CD4-positive, alpha-beta memory T cell (primary cell): ENCODE results near the gene ST8SIA1. TPM values are rescaled to one million over a fixed set of nuclear protein-coding genes. Genes with fewer than 3 reads are reported as not detected.

ENCODE experiments used
- CTCF ChIA-PET: fragments of 350-600 bp; sonication (Branson Sonifier 250); formaldehyde crosslinking; loops from one replicate; lab custom pipeline; 2021; ENCODE audit warnings: inconsistent platforms; ENCODE audit not compliant: partially characterized antibody; lab: Charles Lee
- POLR2A ChIA-PET: fragments of 350-600 bp; sonication (Branson Sonifier 250); formaldehyde crosslinking; loops from one replicate; lab custom pipeline; 2021; ENCODE audit not compliant: partially characterized antibody; lab: Charles Lee
- DNase-seq, 5 donors: peaks; one replicate each; pipeline versions ENCODE4 v3.0.0 to v3.0.0-alpha.2; 2020 to 2022; ENCODE audit warnings: mixed read lengths in 1 of 5
- H3K27ac ChIP-seq: one replicate; pipeline ENCODE4 v1.7.0; 2013; ENCODE audit warnings: low read depth, low read length
- H3K27me3 ChIP-seq: 2 replicates; pipeline ENCODE4 v1.7.0; 2013; ENCODE audit warnings: mild to moderate bottlenecking, low read length, moderate library complexity; ENCODE audit not compliant: insufficient read depth
- H3K36me3 ChIP-seq: 2 replicates; pipeline ENCODE4 v1.7.0; 2013; ENCODE audit warnings: mild to moderate bottlenecking, low read length, moderate library complexity; ENCODE audit not compliant: insufficient read depth
- H3K4me1 ChIP-seq: 2 replicates; pipeline ENCODE4 v1.7.0; 2013; ENCODE audit warnings: mild to moderate bottlenecking, low read length, moderate library complexity; ENCODE audit not compliant: insufficient read depth
- H3K4me3 ChIP-seq, 2 donors: one replicate each; pipeline ENCODE4 v1.7.0; 2013; ENCODE audit warnings: low read length in 2 of 2, mild to moderate bottlenecking in 1 of 2
- H3K9me3 ChIP-seq, 2 donors: one replicate each; pipeline ENCODE4 v1.7.0; 2013; ENCODE audit warnings: low read length in 2 of 2, control low read depth in 1 of 2; ENCODE audit not compliant: control insufficient read depth in 1 of 2
- H3K27ac Mint-ChIP-seq, 7 donors: one replicate each; pipeline ENCODE4 v1.8.0; 2020 to 2021; ENCODE audit warnings: mixed read lengths in 7 of 7, mild to moderate bottlenecking in 6 of 7, inconsistent platforms in 3 of 7, moderate library complexity in 3 of 7
- H3K27me3 Mint-ChIP-seq, 2 donors: one replicate each; pipeline ENCODE4 v1.8.0; 2020 to 2021; ENCODE audit warnings: mixed read lengths in 2 of 2
- H3K36me3 Mint-ChIP-seq, 2 donors: one replicate each; pipeline ENCODE4 v1.8.0; 2020 to 2021; ENCODE audit warnings: mixed read lengths in 2 of 2, inconsistent platforms in 1 of 2, mild to moderate bottlenecking in 1 of 2
- H3K4me1 Mint-ChIP-seq, 4 donors: one replicate each; pipeline ENCODE4 v1.8.0; 2020 to 2021; ENCODE audit warnings: mixed read lengths in 4 of 4, mild to moderate bottlenecking in 1 of 4
- H3K4me3 Mint-ChIP-seq, 8 donors: one replicate each; pipeline ENCODE4 v1.8.0; 2020 to 2021; ENCODE audit warnings: mixed read lengths in 8 of 8, mild to moderate bottlenecking in 7 of 8, moderate library complexity in 6 of 8, inconsistent platforms in 3 of 8
- H3K9me3 Mint-ChIP-seq, 8 donors: one replicate each; pipeline ENCODE4 v1.8.0; 2020 to 2021; ENCODE audit warnings: mixed read lengths in 8 of 8, mild to moderate bottlenecking in 5 of 8, inconsistent platforms in 3 of 8, moderate library complexity in 1 of 8
- intact Hi-C: fragments of 100-400 bp; cut with micrococcal nuclease; formaldehyde crosslinking; loops from one replicate; pipeline ENCODE4 v1.15.1; 2023
- polyA plus RNA-seq, 2 donors: library from polyadenylated mRNA; unstranded; fragments of 300-500 nt; fragmentation: Illumina TruSeq; gene quantifications; one replicate each; pipeline ENCODE4 v1.2.3, GENCODE V29; 2021
- total RNA-seq, 2 experiments: library from RNA; stranded (reverse); gene quantifications; one replicate each; pipeline ENCODE4 v1.2.3, GENCODE V29; 2021

ST8SIA1 gene
- total and polyA plus RNA-seq, 4 experiments from 2014 or later = 3.8 to 53.6 (median 29.6) TPM

- intact Hi-C loops = no loop called here
- no peak overlapping the region for H3K4me3 ChIP-seq
- peak overlapping the region in 3 of 7 donors; percentile 13 to 78 (median 42) for H3K27ac Mint-ChIP-seq
- H3K9me3 ChIP-seq = no peaks in the 10 kb centered on the region
- CTCF ChIA-PET = interaction anchor here (1.2 kb wide), 1 partner anchor 12 kb away, joined by 4 read pairs; no protein-coding TSS in a partner anchor
- peaks cover 9 to 17% of the 10 kb centered on the region in 2 donors for H3K36me3 Mint-ChIP-seq
- no peaks in the 10 kb centered on the region for H3K27me3 ChIP-seq
- H3K4me1 ChIP-seq = no peaks in the 10 kb centered on the region
- POLR2A ChIA-PET = no interaction called here
- H3K4me1 Mint-ChIP-seq = peaks cover 12 to 35% (median 21%) of the 10 kb centered on the region in 4 donors
- peak overlapping the region in 1 of 8 donors; percentile 34 for H3K4me3 Mint-ChIP-seq
- no peaks in the 10 kb centered on the region for H3K36me3 ChIP-seq
- no peaks in the 10 kb centered on the region for H3K9me3 Mint-ChIP-seq
- DNase-seq = no peak
- no peak overlapping the region for H3K27ac ChIP-seq
- no peaks in the 10 kb centered on the region for H3K27me3 Mint-ChIP-seq
Observed at GRCh38 chr12:22268406-22268805, 66.1 kb downstream of the ST8SIA1 start.

DNA sequence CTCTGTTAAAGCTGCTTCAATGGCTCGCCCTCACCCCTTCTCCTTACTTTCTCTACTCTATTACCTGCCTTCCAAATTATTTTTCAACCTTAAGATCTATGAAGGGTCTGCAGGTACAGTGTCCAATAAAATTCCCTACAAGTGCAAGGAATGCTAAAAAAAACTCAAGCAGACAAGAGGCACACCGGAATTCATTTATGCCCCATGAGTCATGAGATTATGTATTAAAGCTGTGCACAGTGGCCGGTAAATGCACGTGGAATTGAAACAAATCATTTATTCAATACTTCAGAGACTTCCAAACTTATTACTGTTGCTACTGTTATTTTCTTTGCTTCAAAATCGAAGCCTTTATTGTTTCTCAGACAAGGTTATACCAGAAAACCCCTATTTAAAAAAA is 68.4 kb downstream of the ST8SIA1 start:
- Mint-ChIP-seq H3K4me1 (peaks cover 12 to 34% (median 21%) of the 10 kb centered on the region in 4 donors), H3K4me3 (peak overlapping the region in 3 of 8 donors; percentile 17 to 32 (median 23)), H3K36me3 (peaks cover 7 to 13% of the 10 kb centered on the region in 2 donors), H3K27ac (peak overlapping the region in 2 of 7 donors; percentile 14 to 43), H3K9me3 (no peaks in the 10 kb centered on the region), H3K27me3 (no peaks in the 10 kb centered on the region)
- Histone ChIP-seq H3K4me3 (no peak overlapping the region), H3K27me3 (no peaks in the 10 kb centered on the region), H3K9me3 (no peaks in the 10 kb centered on the region), H3K36me3 (no peaks in the 10 kb centered on the region), H3K27ac (no peak overlapping the region), H3K4me1 (no peaks in the 10 kb centered on the region)
- intact Hi-C loops = no loop called here
- no peak for DNase-seq
- CTCF ChIA-PET = interaction anchor here (0.9 kb wide), 1 partner anchor 69 kb away, joined by 3 read pairs; no protein-coding TSS in a partner anchor
- POLR2A ChIA-PET = no interaction called here

- peaks cover 5 to 13% of the 10 kb centered on the region in 2 donors for H3K36me3 Mint-ChIP-seq
- CTCF ChIA-PET = no interaction called here
- no peaks in the 10 kb centered on the region for H3K9me3 Mint-ChIP-seq
- H3K27ac Mint-ChIP-seq = no peak overlapping the region
- Histone ChIP-seq H3K4me3 (no peak overlapping the region), H3K4me1 (no peaks in the 10 kb centered on the region), H3K27ac (no peak overlapping the region), H3K27me3 (no peaks in the 10 kb centered on the region), H3K36me3 (no peaks in the 10 kb centered on the region), H3K9me3 (no peaks in the 10 kb centered on the region)
- peaks cover 12 to 34% (median 20%) of the 10 kb centered on the region in 4 donors for H3K4me1 Mint-ChIP-seq
- POLR2A ChIA-PET = no interaction called here
- no peak for DNase-seq
- H3K4me3 Mint-ChIP-seq = no peak overlapping the region
- intact Hi-C loops = no loop called here
- H3K27me3 Mint-ChIP-seq = no peaks in the 10 kb centered on the region
Observed at GRCh38 chr12:22264380-22264779, 70.1 kb downstream of the ST8SIA1 start.

DNA sequence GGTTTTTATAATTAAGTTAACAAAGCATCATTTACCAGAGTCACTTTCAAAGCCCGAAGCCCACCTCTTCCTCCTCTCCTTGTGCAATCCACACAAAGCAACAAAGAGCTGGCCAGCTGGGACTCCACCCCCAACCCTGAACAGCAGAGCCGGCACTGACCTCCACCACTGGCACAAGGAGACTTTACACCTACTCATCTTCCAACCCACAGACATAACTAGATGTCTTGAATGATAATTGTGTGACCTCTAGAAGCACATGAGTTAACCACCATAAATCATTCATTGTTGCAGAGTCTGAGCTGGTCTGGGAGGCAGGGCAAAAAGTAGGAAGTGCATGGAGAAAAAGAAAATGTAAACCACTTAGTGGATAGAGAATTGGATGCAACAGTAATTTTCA is 72.2 kb downstream of the ST8SIA1 start:
- H3K4me3 ChIP-seq = no peak overlapping the region
- intact Hi-C loops = no loop called here
- no peak overlapping the region for H3K4me3 Mint-ChIP-seq
- POLR2A ChIA-PET = no interaction called here
- no peaks in the 10 kb centered on the region for H3K4me1 ChIP-seq
- no peaks in the 10 kb centered on the region for H3K9me3 ChIP-seq
- peaks cover 13 to 25% (median 22%) of the 10 kb centered on the region in 4 donors for H3K4me1 Mint-ChIP-seq
- CTCF ChIA-PET = interaction anchor here (1.6 kb wide), 1 partner anchor 48 kb away, joined by 4 read pairs; no protein-coding TSS in a partner anchor
- no peaks in the 10 kb centered on the region for H3K27me3 Mint-ChIP-seq
- no peaks in the 10 kb centered on the region for H3K36me3 ChIP-seq
- H3K36me3 Mint-ChIP-seq = peaks cover 11 to 14% of the 10 kb centered on the region in 2 donors
- no peak overlapping the region for H3K27ac Mint-ChIP-seq
- no peaks in the 10 kb centered on the region for H3K9me3 Mint-ChIP-seq
- no peak for DNase-seq
- no peak overlapping the region for H3K27ac ChIP-seq
- no peaks in the 10 kb centered on the region for H3K27me3 ChIP-seq

- Mint-ChIP-seq H3K27me3 (no peaks in the 10 kb centered on the region), H3K4me1 (peaks cover 7 to 21% (median 11%) of the 10 kb centered on the region in 4 donors), H3K9me3 (no peaks in the 10 kb centered on the region), H3K4me3 (no peak overlapping the region), H3K36me3 (peaks cover 8 to 12% of the 10 kb centered on the region in 2 donors), H3K27ac (no peak overlapping the region)
- no peaks in the 10 kb centered on the region for H3K4me1 ChIP-seq
- POLR2A ChIA-PET = interaction anchor here (0.7 kb wide), 1 partner anchor 76 kb away, joined by 3 read pairs; no protein-coding TSS in a partner anchor
- H3K36me3 ChIP-seq = no peaks in the 10 kb centered on the region
- no peak overlapping the region for H3K27ac ChIP-seq
- intact Hi-C loops = no loop called here
- CTCF ChIA-PET = interaction anchor here (1.7 kb wide), 1 partner anchor 12 kb away, joined by 4 read pairs; no protein-coding TSS in a partner anchor
- H3K4me3 ChIP-seq = no peak overlapping the region
- no peak for DNase-seq
- no peaks in the 10 kb centered on the region for H3K9me3 ChIP-seq
- no peaks in the 10 kb centered on the region for H3K27me3 ChIP-seq
Observed at GRCh38 chr12:22257100-22257499, 77.4 kb downstream of the ST8SIA1 start.

DNA sequence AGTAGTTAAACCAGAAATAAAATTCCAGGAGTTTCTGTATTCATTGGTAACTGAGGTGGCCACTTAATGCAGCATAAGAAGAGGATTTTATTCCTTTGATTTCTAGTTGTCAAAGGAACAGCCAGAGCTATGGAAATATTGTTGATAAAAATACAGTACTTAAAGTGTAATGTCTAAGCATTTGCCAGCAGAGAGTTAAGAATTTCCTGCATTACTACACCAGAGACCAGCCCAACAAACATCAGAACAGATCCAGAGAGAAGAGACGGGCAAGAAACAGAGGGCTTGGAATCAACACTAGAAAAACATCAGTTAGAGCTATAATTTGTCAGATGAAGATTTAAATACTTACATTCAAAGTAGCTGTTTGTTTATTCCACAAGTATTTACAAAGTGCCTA is 77.9 kb downstream of the ST8SIA1 start:
- no peaks in the 10 kb centered on the region for H3K27me3 Mint-ChIP-seq
- H3K9me3 Mint-ChIP-seq = no peaks in the 10 kb centered on the region
- Histone ChIP-seq H3K27me3 (no peaks in the 10 kb centered on the region), H3K9me3 (no peaks in the 10 kb centered on the region), H3K4me1 (peaks cover under 1% of the 10 kb centered on the region), H3K4me3 (no peak overlapping the region), H3K36me3 (no peaks in the 10 kb centered on the region), H3K27ac (no peak overlapping the region)
- H3K4me3 Mint-ChIP-seq = no peak overlapping the region
- H3K27ac Mint-ChIP-seq = peak overlapping the region in 1 of 7 donors; percentile 80
- peaks cover 7 to 21% (median 11%) of the 10 kb centered on the region in 4 donors for H3K4me1 Mint-ChIP-seq
- POLR2A ChIA-PET = interaction anchor here (0.7 kb wide), 1 partner anchor 76 kb away, joined by 3 read pairs; no protein-coding TSS in a partner anchor
- peaks cover 8 to 10% of the 10 kb centered on the region in 2 donors for H3K36me3 Mint-ChIP-seq
- DNase-seq = no peak
- CTCF ChIA-PET = interaction anchor here (1.7 kb wide), 1 partner anchor 12 kb away, joined by 4 read pairs; no protein-coding TSS in a partner anchor
- intact Hi-C loops = no loop called here

GRCh38 chr12:22256041-22256441 is 78.5 kb downstream of the ST8SIA1 start:
- Histone ChIP-seq H3K4me1 (peaks cover 6% of the 10 kb centered on the region), H3K27ac (no peak overlapping the region), H3K9me3 (no peaks in the 10 kb centered on the region), H3K36me3 (no peaks in the 10 kb centered on the region), H3K4me3 (no peak overlapping the region), H3K27me3 (no peaks in the 10 kb centered on the region)
- Mint-ChIP-seq H3K27ac (no peak overlapping the region), H3K36me3 (peaks cover 8 to 12% of the 10 kb centered on the region in 2 donors), H3K4me3 (no peak overlapping the region), H3K4me1 (peaks cover 9 to 27% (median 13%) of the 10 kb centered on the region in 4 donors), H3K27me3 (no peaks in the 10 kb centered on the region), H3K9me3 (no peaks in the 10 kb centered on the region)
- intact Hi-C loops = no loop called here
- ChIA-PET CTCF (interaction anchor here (1.7 kb wide), 1 partner anchor 13 kb away, joined by 4 read pairs; no protein-coding TSS in a partner anchor), POLR2A (interaction anchor here (0.7 kb wide), 1 partner anchor 77 kb away, joined by 3 read pairs; no protein-coding TSS in a partner anchor)
- DNase-seq = no peak
